Activated T-cell treated with anti-CD3 and anti-CD28 coated beads for 24 hours (primary cell): ENCODE data around the gene KLK14.

Experiments used
- DNase-seq: peaks from one replicate; pipeline ENCODE4 v3.0.0-alpha.2; 2020; ENCODE audit warnings: low read depth

KLK14 gene

GRCh38 chr19:51084505-51084904 lies 1.8 kb upstream of the KLK14 start:
- no peak for DNase-seq

GRCh38 chr19:51083783-51084182 lies 1.1 kb upstream of the KLK14 start:
- no peak for DNase-seq

- DNase-seq: no peak
Observed at GRCh38 chr19:51083181-51083580, 494 bp upstream of the KLK14 start.

GRCh38 chr19:51081476-51081875 lies 1.2 kb downstream of the KLK14 start:
- DNase-seq: no peak

GRCh38 chr19:51079481-51080110 lies 3.1 kb downstream of the KLK14 start:
- DNase-seq: no peak

- no peak for DNase-seq
Observed at GRCh38 chr19:51078731-51079130, 4.0 kb downstream of the KLK14 start.

GRCh38 chr19:51078104-51078503 lies 4.6 kb downstream of the KLK14 start:
- no peak for DNase-seq

- no peak for DNase-seq
Observed at GRCh38 chr19:51076631-51077213, 6.0 kb downstream of the KLK14 start.

GRCh38 chr19:51075998-51076397 lies 6.7 kb downstream of the KLK14 start:
- DNase-seq: no peak

- no peak for DNase-seq
Observed at GRCh38 chr19:51071095-51071405, 11.6 kb downstream of the KLK14 start.

GRCh38 chr19:51070334-51071094 lies 12.2 kb downstream of the KLK14 start:
- DNase-seq: no peak

GRCh38 chr19:51066393-51067186 lies 16.1 kb downstream of the KLK14 start:
- DNase-seq: no peak

- no peak for DNase-seq
Observed at GRCh38 chr19:51065221-51065960, 17.3 kb downstream of the KLK14 start.

GRCh38 chr19:51064534-51065220 lies 18.0 kb downstream of the KLK14 start, which contains the start of gene KLK13:
TSS of gene KLK13 (minus strand) at chr19:51065092. CDS start at chr19:51065067, 25 bp downstream.
- DNase-seq: no peak

GRCh38 chr19:51063664-51064063 lies 19.0 kb downstream of the KLK14 start:
- DNase-seq: no peak

- no peak for DNase-seq
Observed at GRCh38 chr19:51060973-51061372, 21.7 kb downstream of the KLK14 start.

GRCh38 chr19:51060336-51060735 lies 22.4 kb downstream of the KLK14 start:
- no peak for DNase-seq

GRCh38 chr19:51059715-51060114 lies 23.0 kb downstream of the KLK14 start:
- no peak for DNase-seq

GRCh38 chr19:51055866-51056265 lies 26.8 kb downstream of the KLK14 start:
- DNase-seq: no peak

- DNase-seq: no peak
Observed at GRCh38 chr19:51047031-51047335, 35.7 kb downstream of the KLK14 start.

GRCh38 chr19:51044327-51044726 lies 38.4 kb downstream of the KLK14 start:
- DNase-seq: no peak

- DNase-seq: no peak
Observed at GRCh38 chr19:51043497-51043896, 39.2 kb downstream of the KLK14 start.
